Lung (tissue), 12 donors: ENCODE data around the gene CPNE9. TPM values are rescaled to one million over a fixed set of nuclear protein-coding genes. Genes with fewer than 3 reads are reported as not detected.

ENCODE experiments used
- ATAC-seq: fragments of 200-7000 bp; cut with Tn5 transposase; one replicate; pipeline ENCODE4 v1.9.1; 2020; ENCODE audit warnings: moderate number of reproducible peaks; ENCODE audit not compliant: insufficient read depth, low FRiP score
- DNase-seq, 3 donors: peaks; one replicate each; pipeline ENCODE4 v3.0.0-alpha.2; 2013 to 2017
- H3K27ac ChIP-seq, 2 donors: one replicate each; pipeline ENCODE4 v1.5.1; 2013; ENCODE audit warnings: mild to moderate bottlenecking in 2 of 2, moderate library complexity in 2 of 2, control low read depth in 1 of 2, inconsistent platforms in 1 of 2, low read depth in 1 of 2, low read length in 1 of 2
- H3K27me3 ChIP-seq, 3 donors: one replicate each; pipeline ENCODE4 v1.5.1; 2013; ENCODE audit warnings: low read length in 2 of 3; ENCODE audit not compliant: control insufficient read depth in 3 of 3, insufficient read depth in 3 of 3
- H3K36me3 ChIP-seq, 4 donors: one replicate each; pipeline ENCODE4 v1.5.1; 2013; ENCODE audit warnings: low read length in 4 of 4, mild to moderate bottlenecking in 1 of 4, moderate library complexity in 1 of 4; ENCODE audit not compliant: control insufficient read depth in 4 of 4, insufficient read depth in 4 of 4
- H3K4me1 ChIP-seq, 5 donors: one replicate each; pipeline ENCODE4 v1.5.1; 2013; ENCODE audit warnings: low read length in 5 of 5, mild to moderate bottlenecking in 2 of 5, moderate library complexity in 1 of 5; ENCODE audit not compliant: control insufficient read depth in 5 of 5, insufficient read depth in 5 of 5
- H3K4me3 ChIP-seq: one replicate; pipeline ENCODE4 v1.5.1; 2013; ENCODE audit warnings: mild to moderate bottlenecking, control low read depth, moderate library complexity
- H3K9ac ChIP-seq, 2 donors: one replicate each; pipeline ENCODE4 v1.5.1; 2013; ENCODE audit warnings: low read length in 2 of 2, control low read depth in 1 of 2; ENCODE audit not compliant: insufficient read depth in 1 of 2
- H3K9me3 ChIP-seq, 4 donors: one replicate each; pipeline ENCODE4 v1.5.1; 2013; ENCODE audit warnings: low read length in 3 of 4, mild to moderate bottlenecking in 1 of 4, moderate library complexity in 1 of 4; ENCODE audit not compliant: control insufficient read depth in 4 of 4, insufficient read depth in 3 of 4
- WGBS, 2 donors: extraction: QIAGEN DNeasy Blood & Tissue Kit; methylation state at CpG; one replicate each; pipeline ENCODE4 v1.1.7; 2013; 5-methylcytosine and 5-hydroxymethylcytosine counted together
- polyA plus RNA-seq, 2 donors: library from polyadenylated mRNA; stranded (reverse); fragments of 200-250 nt; gene quantifications; one replicate each; pipeline ENCODE4 v1.2.1, GENCODE V29; 2013
- total RNA-seq, 2 donors: library from RNA; depleted of rRNA in 1 of 2; stranded (reverse); fragments of >200 nt in 1 of 2; gene quantifications; one replicate each; pipeline ENCODE4 v1.2.1, GENCODE V29; 2014 to 2021
- TF ChIP-seq, protein P1 (sequence below): IDR thresholded peaks from 2 replicates; pipeline ENCODE4 v1.5.1; 2012; ENCODE audit warnings: mild to moderate bottlenecking; ENCODE audit errors: control extremely low read depth, extremely low read depth
- donor health status: control.
- donor health status: control.
- donor health status: Bipolar disorder and iron deficiency.
- donor health status: healthy.
- donor health status: DM: yes; HTN: yes; CAD: no.

The CPNE9 gene
- total and polyA plus RNA-seq, 4 donors = 0.11 to 0.34 (median 0.16) TPM; not detected in 1

DNA sequence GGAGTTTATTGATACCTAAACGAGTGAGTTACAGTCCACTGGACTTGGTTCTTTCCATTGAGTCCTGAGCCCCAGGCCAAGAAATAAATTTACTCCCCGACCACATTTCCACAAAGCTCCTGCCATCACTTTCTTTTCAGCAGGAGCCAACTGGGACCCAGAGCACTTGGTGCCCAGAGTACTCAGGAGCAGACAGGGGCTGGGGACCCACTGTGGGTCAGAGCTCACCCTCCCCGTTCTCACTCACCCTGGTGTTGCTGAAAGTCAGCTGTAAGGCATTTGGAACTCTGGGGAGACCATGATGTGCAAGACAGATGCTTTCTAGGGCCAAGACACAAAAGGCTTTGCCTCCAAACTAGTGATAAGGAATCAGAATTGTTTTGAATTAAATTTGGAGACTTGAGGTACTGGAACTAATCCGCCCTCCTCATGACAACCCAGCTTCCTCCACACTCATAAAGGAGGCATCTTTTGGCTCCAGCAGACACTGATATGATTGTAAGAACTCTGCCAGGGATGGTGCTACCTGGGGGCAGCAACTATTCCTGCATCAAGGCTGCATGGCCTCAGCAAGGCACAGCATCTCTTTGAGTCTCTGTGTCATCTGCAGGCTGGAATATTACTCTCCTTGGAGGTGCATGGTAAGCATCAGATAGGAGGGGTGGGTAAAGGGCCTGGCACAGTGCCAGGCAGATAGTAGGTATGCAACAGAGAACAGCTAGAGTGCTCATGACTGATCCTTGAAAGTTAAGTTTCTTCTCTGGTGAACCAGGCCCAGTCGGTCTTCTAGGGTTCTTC, 73.5 kb downstream of the CPNE9 start:
- WGBS, 2 donors = 65 to 78% methylated on average over 5 of the region's 5 CpGs

DNA sequence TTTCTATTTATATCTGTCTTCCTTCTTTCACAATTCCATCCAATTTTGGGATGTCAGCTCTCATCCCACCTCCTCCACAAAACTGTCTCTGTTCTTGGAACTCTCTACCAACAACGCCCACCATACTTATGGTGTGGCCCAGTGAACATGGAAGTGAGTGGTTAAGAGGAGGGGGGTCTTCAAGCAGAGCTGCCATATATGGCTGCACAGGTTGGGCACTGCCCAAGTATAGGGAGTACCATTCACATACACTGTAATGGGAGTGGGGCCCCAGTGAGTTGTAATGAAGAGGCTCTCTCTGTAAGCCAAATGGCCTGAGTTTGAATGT, 74.0 kb downstream of the CPNE9 start:
- DNase-seq = no peak
- no peak for ATAC-seq
- H3K27ac ChIP-seq = no peak overlapping the region
- no peak overlapping the region for H3K4me3 ChIP-seq
- WGBS, 2 donors = 86 to 100% methylated on average over 1 of the region's 1 CpG
- H3K9ac ChIP-seq = no peak overlapping the region
- no peaks in the 10 kb centered on the region for H3K9me3 ChIP-seq
- TF ChIP-seq, protein P1, sequence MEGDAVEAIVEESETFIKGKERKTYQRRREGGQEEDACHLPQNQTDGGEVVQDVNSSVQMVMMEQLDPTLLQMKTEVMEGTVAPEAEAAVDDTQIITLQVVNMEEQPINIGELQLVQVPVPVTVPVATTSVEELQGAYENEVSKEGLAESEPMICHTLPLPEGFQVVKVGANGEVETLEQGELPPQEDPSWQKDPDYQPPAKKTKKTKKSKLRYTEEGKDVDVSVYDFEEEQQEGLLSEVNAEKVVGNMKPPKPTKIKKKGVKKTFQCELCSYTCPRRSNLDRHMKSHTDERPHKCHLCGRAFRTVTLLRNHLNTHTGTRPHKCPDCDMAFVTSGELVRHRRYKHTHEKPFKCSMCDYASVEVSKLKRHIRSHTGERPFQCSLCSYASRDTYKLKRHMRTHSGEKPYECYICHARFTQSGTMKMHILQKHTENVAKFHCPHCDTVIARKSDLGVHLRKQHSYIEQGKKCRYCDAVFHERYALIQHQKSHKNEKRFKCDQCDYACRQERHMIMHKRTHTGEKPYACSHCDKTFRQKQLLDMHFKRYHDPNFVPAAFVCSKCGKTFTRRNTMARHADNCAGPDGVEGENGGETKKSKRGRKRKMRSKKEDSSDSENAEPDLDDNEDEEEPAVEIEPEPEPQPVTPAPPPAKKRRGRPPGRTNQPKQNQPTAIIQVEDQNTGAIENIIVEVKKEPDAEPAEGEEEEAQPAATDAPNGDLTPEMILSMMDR = no peak
- peaks cover 4 to 16% (median 12%) of the 10 kb centered on the region in 4 donors for H3K36me3 ChIP-seq
- no peaks in the 10 kb centered on the region for H3K27me3 ChIP-seq
- H3K4me1 ChIP-seq = peaks cover 0 to 3% (median 0%) of the 10 kb centered on the region in 5 donors

More for the DNA sequence above, 73.5 kb downstream of the CPNE9 start:
- Histone ChIP-seq H3K9ac (no peak overlapping the region), H3K4me3 (no peak overlapping the region), H3K27ac (no peak overlapping the region), H3K36me3 (peaks cover 0 to 14% (median 9%) of the 10 kb centered on the region in 4 donors), H3K27me3 (no peaks in the 10 kb centered on the region), H3K9me3 (no peaks in the 10 kb centered on the region), H3K4me1 (peaks cover 0 to 3% (median 0%) of the 10 kb centered on the region in 5 donors)
- ATAC-seq (no peak), DNase-seq (no peak)
- TF ChIP-seq, protein P1 = no peak

DNA sequence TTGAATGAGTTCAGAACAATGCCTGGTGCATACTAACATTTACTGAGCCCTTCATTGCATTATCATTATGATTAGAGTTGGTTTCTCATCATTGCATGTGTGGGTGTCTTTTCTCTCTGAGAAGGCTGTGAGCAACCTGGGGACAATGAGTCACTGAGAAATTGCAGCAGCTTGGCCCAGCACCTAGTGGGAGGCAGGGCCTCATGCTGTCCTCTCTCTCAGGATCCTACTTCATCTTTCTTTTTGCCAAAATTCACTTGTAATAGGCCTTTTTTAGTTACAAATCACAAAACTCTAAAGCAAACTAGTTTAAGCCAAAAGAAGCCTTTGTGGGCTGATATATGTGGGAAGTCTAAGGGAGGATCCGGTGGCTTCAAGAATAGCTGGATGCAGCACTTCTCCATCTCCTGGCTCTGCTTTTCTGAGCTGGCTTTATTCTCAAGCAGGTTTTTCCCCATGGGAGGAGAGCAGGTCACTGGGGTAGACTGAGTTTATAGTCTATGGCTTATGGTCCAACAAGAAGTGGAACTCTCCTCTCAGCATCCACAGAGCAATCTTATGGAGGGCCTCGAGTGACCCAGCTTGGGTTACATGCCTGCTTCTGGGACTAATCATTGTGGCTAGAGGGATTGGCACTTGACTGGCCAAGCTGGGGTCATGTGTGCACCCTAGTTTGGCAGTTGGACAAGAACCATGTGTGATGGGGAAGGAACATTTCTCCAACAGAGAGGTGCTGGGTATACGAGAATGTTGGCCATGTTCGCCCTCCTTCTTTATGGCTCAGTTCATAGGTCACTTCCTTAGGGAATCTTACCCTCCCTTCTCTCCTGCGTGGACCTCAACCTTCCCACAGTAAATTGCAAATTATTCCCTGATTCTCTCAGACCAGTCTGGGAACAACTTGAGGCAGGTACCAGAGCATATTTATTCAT, 74.8 kb downstream of the CPNE9 start:
- no peak overlapping the region for H3K9ac ChIP-seq
- no peak overlapping the region for H3K4me3 ChIP-seq
- WGBS, 2 donors = 82 to 88% methylated on average over 5 of the region's 5 CpGs
- DNase-seq = no peak
- ATAC-seq = peak; percentile 38
- H3K27ac ChIP-seq = no peak overlapping the region
- peaks cover 0 to 3% (median 0%) of the 10 kb centered on the region in 5 donors for H3K4me1 ChIP-seq
- TF ChIP-seq, protein P1 = no peak
- H3K9me3 ChIP-seq = no peaks in the 10 kb centered on the region
- no peaks in the 10 kb centered on the region for H3K27me3 ChIP-seq
- H3K36me3 ChIP-seq = peaks cover 7 to 16% (median 13%) of the 10 kb centered on the region in 4 donors
